NCI-H2227 (cell line): ENCODE results near the gene MAP2K7.
"Not testable (repeated sequence)": the region's sequence is repeated elsewhere in the genome, so short reads cannot be mapped to it uniquely, and the experiment has no call there.

ENCODE experiments used
- DNase-seq: peaks from one replicate; lab custom pipeline; 2025; ENCODE audit not compliant: unreplicated experiment; lab: John Stamatoyannopoulos, UW

Gene MAP2K7

GRCh38 chr19:7959211-7959610, 55.5 kb downstream of the MAP2K7 start:
- DNase-seq = no peak

DNA sequence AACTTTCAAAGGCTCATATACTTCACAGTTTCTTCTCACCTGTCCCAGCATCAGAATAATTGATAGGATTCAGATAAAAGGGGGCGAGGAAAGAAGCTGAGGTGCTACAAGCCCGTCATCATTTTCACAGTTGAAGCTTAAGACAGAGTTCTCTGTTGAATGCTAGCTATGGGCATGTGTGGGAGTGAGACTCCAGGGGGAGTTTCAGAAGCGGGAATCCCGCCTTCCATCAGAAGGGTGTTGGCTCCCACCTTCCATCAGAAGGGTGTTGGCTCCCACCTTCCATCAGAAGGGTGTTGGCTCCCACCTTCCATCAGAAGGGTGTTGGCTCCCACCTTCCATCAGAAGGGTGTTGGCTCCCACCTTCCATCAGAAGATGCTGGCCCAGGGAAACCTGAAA, 57.4 kb downstream of the MAP2K7 start:
- DNase-seq = not testable (repeated sequence)

- no peak for DNase-seq
These were observed 58.4 kb downstream of the MAP2K7 start for GRCh38 chr19:7961920-7962626.

DNA sequence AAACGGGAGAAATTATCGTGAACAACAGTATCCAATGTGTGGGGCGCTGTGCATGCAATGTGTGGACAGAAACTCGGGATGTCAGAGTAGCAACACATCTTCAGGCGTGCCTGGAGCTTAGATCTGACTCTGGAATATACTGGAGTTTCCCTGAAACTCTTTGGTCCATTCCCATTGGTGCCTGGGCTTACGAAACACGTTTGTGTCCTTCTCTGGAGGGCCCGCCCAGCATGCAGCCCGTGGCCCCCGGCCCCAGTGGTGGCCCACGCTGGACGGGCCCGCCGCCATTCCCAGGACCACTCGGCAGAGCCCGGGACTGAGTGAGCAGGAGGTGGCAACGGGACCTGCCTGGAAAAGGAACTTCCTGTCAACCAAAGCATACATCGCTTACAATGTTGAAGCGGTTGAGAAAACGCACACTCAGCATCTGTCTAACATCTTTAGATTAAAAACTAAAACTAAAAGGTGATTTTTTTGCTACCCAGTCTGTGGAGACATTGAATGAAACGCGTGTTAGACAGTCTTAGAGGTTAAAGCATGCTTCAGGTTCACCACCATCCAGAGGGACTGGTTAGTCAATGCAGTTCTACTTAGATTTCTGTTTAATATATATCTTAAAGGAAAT, 59.1 kb downstream of the MAP2K7 start:
- DNase-seq = no peak

DNA sequence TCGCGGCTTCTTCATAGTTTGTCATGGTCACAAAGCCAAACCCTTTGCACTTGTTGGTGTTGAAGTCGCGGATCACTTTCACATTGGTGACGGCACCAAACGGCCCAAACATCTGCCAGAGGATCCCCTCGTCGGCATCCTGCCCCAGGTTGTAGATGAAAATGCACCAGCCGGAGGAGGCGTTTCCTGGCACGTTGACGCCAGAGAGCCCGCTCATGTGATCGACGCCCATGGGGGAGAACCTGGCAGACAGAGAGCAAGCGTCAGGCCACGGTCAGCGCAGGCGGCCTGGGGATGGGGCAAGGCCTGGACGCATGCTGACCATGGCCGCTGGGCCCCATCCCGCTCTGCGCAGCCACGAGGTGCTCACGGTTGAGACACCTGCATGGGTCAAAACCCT, 59.9 kb downstream of the MAP2K7 start:
- no peak for DNase-seq
